UCSD-AML1 (cell line): ENCODE measurements around the gene DHDDS.

Source experiments
- DNase-seq: peaks from one replicate; lab custom pipeline; 2025; ENCODE audit not compliant: unreplicated experiment; lab: John Stamatoyannopoulos, UW

The DHDDS gene

GRCh38 chr1:26417111-26417759 is 14.9 kb upstream of the DHDDS start:
- DNase-seq, result peak; percentile 72

- DNase-seq, result no peak
These were observed 13.2 kb upstream of the DHDDS start for GRCh38 chr1:26418865-26419349.

GRCh38 chr1:26419494-26419893 is 12.6 kb upstream of the DHDDS start:
- DNase-seq, result no peak

GRCh38 chr1:26429721-26430120 is 2.4 kb upstream of the DHDDS start:
- no peak for DNase-seq

GRCh38 chr1:26432793-26433192 is 672 bp downstream of the DHDDS start:
- no peak for DNase-seq

GRCh38 chr1:26434161-26434752 is 2.1 kb downstream of the DHDDS start:
- DNase-seq, result no peak

GRCh38 chr1:26438041-26438440 is 5.9 kb downstream of the DHDDS start:
- DNase-seq, result no peak

- no peak for DNase-seq
These were observed 8.1 kb downstream of the DHDDS start for GRCh38 chr1:26440259-26440658.

- no peak for DNase-seq
These were observed 17.7 kb downstream of the DHDDS start for GRCh38 chr1:26449868-26450267.

GRCh38 chr1:26450908-26451307 is 18.8 kb downstream of the DHDDS start:
- no peak for DNase-seq

GRCh38 chr1:26452459-26453183 is 20.5 kb downstream of the DHDDS start:
- no peak for DNase-seq

GRCh38 chr1:26459148-26459547 is 27.0 kb downstream of the DHDDS start:
- no peak for DNase-seq

GRCh38 chr1:26459573-26460031 is 27.5 kb downstream of the DHDDS start:
- no peak for DNase-seq

- no peak for DNase-seq
These were observed 36.8 kb downstream of the DHDDS start for GRCh38 chr1:26468911-26469310.

- DNase-seq, result no peak
These were observed 37.4 kb downstream of the DHDDS start for GRCh38 chr1:26469558-26469957.

- no peak for DNase-seq
These were observed 38.9 kb downstream of the DHDDS start for GRCh38 chr1:26470878-26471497.

- DNase-seq, result peak; percentile 86
These were observed 39.6 kb downstream of the DHDDS start for GRCh38 chr1:26471498-26472319.

GRCh38 chr1:26472320-26472900 is 40.3 kb downstream of the DHDDS start, which contains the start of gene HMGN2:
Gene HMGN2 (plus strand): TSS chr1:26472440. CDS start chr1:26472613, 173 bp downstream.
- peak; percentile 86 for DNase-seq

GRCh38 chr1:26472901-26473845 is 41.1 kb downstream of the DHDDS start:
- peak; percentile 94 for DNase-seq
